GM23248 (cell line): Measurements from ENCODE around the gene AP2A2.

Source experiments
- EZH2 ChIP-seq: fragments of 200-600 bp; sonication (generic); IDR thresholded peaks from 2 replicates; pipeline ENCODE4 v1.6.1; 2018; ENCODE audit warnings: antibody characterized with exemption, mild to moderate bottlenecking; ENCODE audit not compliant: insufficient read depth, poor library complexity, severe bottlenecking
- EZH2phosphoT487 ChIP-seq: fragments of 200-600 bp; sonication (generic); IDR thresholded peaks from 2 replicates; pipeline ENCODE4 v1.6.1; 2018; ENCODE audit warnings: antibody characterized with exemption, moderate library complexity, mild to moderate bottlenecking, low read depth; ENCODE audit not compliant: insufficient read depth

GRCh38 chr11:1038921-1039320 is 113.3 kb downstream of the AP2A2 start:
- TF ChIP-seq EZH2 (no peak), EZH2phosphoT487 (no peak)
